GM23248 (cell line): Measurements from ENCODE around the gene LRRC7. TPM values are rescaled to one million over a fixed set of nuclear protein-coding genes. Genes with fewer than 3 reads are reported as not detected.

Experiments used
- DNase-seq: peaks from one replicate; pipeline ENCODE4 v3.0.0-alpha.2; 2015
- H2AFZ ChIP-seq: fragments of 200-600 bp; sonication (generic); 2 replicates; pipeline ENCODE4 v1.6.1; 2016; ENCODE audit warnings: antibody characterized with exemption
- H3F3A ChIP-seq: fragments of 200-600 bp; sonication (generic); 2 replicates; pipeline ENCODE4 v1.6.1; 2016; ENCODE audit warnings: mild to moderate bottlenecking, antibody characterized with exemption, mixed run types; ENCODE audit not compliant: insufficient read depth
- H3K27ac ChIP-seq: fragments of 200-600 bp; sonication (generic); 2 replicates; pipeline ENCODE4 v1.5.1; 2016; ENCODE audit warnings: mild to moderate bottlenecking
- H3K27me3 ChIP-seq: fragments of 200-600 bp; sonication (generic); replicated peaks from 2 replicates; pipeline ENCODE4 v1.6.1; 2016; ENCODE audit warnings: mild to moderate bottlenecking; ENCODE audit not compliant: insufficient read depth
- H3K36me3 ChIP-seq: fragments of 200-600 bp; sonication (generic); 2 replicates; pipeline ENCODE4 v1.6.1; 2016; ENCODE audit warnings: low read depth, mild to moderate bottlenecking
- H3K4me1 ChIP-seq: fragments of 200-600 bp; sonication (generic); 2 replicates; pipeline ENCODE4 v1.6.1; 2016; ENCODE audit warnings: mild to moderate bottlenecking; ENCODE audit not compliant: insufficient read depth
- H3K4me2 ChIP-seq: fragments of 200-600 bp; sonication (generic); one replicate; pipeline ENCODE4 v1.6.1; 2016; ENCODE audit warnings: mild to moderate bottlenecking; ENCODE audit not compliant: unreplicated experiment
- H3K4me3 ChIP-seq: fragments of 200-600 bp; sonication (generic); 2 replicates; pipeline ENCODE4 v1.5.1; 2016; ENCODE audit warnings: mild to moderate bottlenecking
- H3K79me2 ChIP-seq: fragments of 200-600 bp; sonication (generic); 2 replicates; pipeline ENCODE4 v1.6.1; 2016; ENCODE audit warnings: mild to moderate bottlenecking; ENCODE audit not compliant: insufficient read depth
- H3K9ac ChIP-seq: fragments of 200-600 bp; sonication (generic); 2 replicates; pipeline ENCODE4 v1.6.1; 2016; ENCODE audit warnings: mild to moderate bottlenecking
- H3K9me2 ChIP-seq: fragments of 200-600 bp; sonication (generic); 2 replicates; pipeline ENCODE4 v1.6.1; 2016; ENCODE audit warnings: mixed run types, mild to moderate bottlenecking, moderate library complexity; ENCODE audit not compliant: insufficient read depth
- H3K9me3 ChIP-seq: fragments of 200-600 bp; sonication (generic); one replicate; pipeline ENCODE4 v1.6.1; 2017; ENCODE audit warnings: low read depth
- H4K20me1 ChIP-seq: fragments of 200-600 bp; sonication (generic); 2 replicates; pipeline ENCODE4 v1.6.0; 2016; ENCODE audit not compliant: insufficient read depth
- EZH2 ChIP-seq: fragments of 200-600 bp; sonication (generic); IDR thresholded peaks from 2 replicates; pipeline ENCODE4 v1.6.1; 2018; ENCODE audit warnings: antibody characterized with exemption, mild to moderate bottlenecking; ENCODE audit not compliant: insufficient read depth, poor library complexity, severe bottlenecking
- EZH2phosphoT487 ChIP-seq: fragments of 200-600 bp; sonication (generic); IDR thresholded peaks from 2 replicates; pipeline ENCODE4 v1.6.1; 2018; ENCODE audit warnings: antibody characterized with exemption, moderate library complexity, mild to moderate bottlenecking, low read depth; ENCODE audit not compliant: insufficient read depth
- WGBS, 2 experiments: methylation state at CpG; one replicate each; pipeline ENCODE4 v1.1.6; 2015 to 2017; ENCODE audit warnings: low lambda C conversion rate in 2 of 2, low coverage in 1 of 2; ENCODE audit errors: missing lambda C conversion rate in 2 of 2; 5-methylcytosine and 5-hydroxymethylcytosine counted together
- in situ Hi-C: fragments of 300-500 bp; cut with MboI; formaldehyde crosslinking; loops from 2 replicates; pipeline ENCODE4 v1.15.0; 2020
- polyA plus RNA-seq: library from polyadenylated mRNA; unstranded; fragments of >200 nt; fragmentation: Nextera tagmentation; extraction: Ambion mirVana; gene quantifications from 2 replicates; pipeline ENCODE4 v1.2.1, GENCODE V29; 2016
- total RNA-seq: library from RNA; depleted of rRNA; stranded (reverse); fragments of >200 nt; shearing (Covaris generic); gene quantifications from 2 replicates; pipeline ENCODE4 v1.2.3, GENCODE V29; 2014

The LRRC7 gene
- total and polyA plus RNA-seq, 2 experiments from 2014 or later = 0.29 TPM; not detected in 1

DNA sequence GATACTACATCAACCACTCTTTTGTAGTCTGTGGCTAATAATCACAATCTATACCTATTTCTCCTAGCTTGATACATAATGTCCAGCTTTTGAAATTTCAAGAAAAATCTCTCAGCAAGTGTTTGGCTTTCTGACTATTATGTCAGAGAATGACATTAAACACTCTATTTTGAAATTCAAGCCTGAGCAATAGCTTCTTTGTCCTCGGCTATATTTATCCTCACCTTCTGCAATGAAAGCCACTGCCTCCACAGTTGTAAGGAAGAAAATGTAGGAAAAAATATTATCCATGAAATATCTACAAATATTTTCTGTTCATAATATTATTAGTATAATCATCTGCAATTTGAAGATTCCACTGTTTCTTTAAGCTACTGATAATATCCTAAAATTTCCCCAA lies 22.1 kb downstream of the LRRC7 start:
- 71 to 91% methylated on average over 1 of the region's 1 CpG for WGBS, 2 experiments
- H4K20me1 ChIP-seq = no peaks in the 10 kb centered on the region

DNA sequence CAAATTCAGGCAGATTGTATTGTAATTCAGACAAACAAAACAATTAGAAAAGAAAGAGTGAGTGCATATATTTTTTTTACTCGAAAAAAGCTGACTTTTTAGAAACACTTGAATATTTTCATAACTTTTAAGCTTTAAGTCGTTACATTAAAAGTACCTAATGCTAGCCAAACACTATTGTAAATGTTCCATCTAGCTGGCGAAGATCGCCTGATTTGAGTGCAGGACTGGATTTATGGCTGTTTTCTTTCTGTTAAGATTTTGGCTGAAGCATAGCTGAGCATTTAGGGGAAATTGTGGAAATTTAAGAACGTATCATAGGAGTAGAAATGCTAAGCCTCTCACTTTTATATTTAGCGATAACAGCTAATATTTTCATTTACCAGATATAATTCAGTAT lies 24.6 kb downstream of the LRRC7 start:
- Histone ChIP-seq H3K27ac (no peak overlapping the region), H3K9me3 (no peaks in the 10 kb centered on the region), H3K4me3 (no peak overlapping the region), H3F3A (no peaks in the 10 kb centered on the region), H3K4me2 (no peak overlapping the region), H2AFZ (no peak overlapping the region), H3K36me3 (no peaks in the 10 kb centered on the region), H3K9me2 (no peaks in the 10 kb centered on the region), H3K79me2 (no peaks in the 10 kb centered on the region), H3K4me1 (no peaks in the 10 kb centered on the region), H3K9ac (no peak overlapping the region), H4K20me1 (no peaks in the 10 kb centered on the region), H3K27me3 (no peaks in the 10 kb centered on the region)
- in situ Hi-C loops = no loop called here
- 62 to 67% methylated on average over 6 of the region's 6 CpGs for WGBS, 2 experiments
- DNase-seq = no peak
- no peak for TF ChIP-seq EZH2phosphoT487
- TF ChIP-seq EZH2 = no peak

More for the DNA sequence above, 22.1 kb downstream of the LRRC7 start:
- H3K4me1 ChIP-seq = no peaks in the 10 kb centered on the region
- no peaks in the 10 kb centered on the region for H3F3A ChIP-seq
- H3K9me3 ChIP-seq = no peaks in the 10 kb centered on the region
- TF ChIP-seq EZH2phosphoT487 = no peak
- no peak for TF ChIP-seq EZH2
- no peak overlapping the region for H3K9ac ChIP-seq
- H3K36me3 ChIP-seq = no peaks in the 10 kb centered on the region
- no peaks in the 10 kb centered on the region for H3K27me3 ChIP-seq
- in situ Hi-C loops = no loop called here
- no peak for DNase-seq
- no peaks in the 10 kb centered on the region for H3K79me2 ChIP-seq
- H3K4me3 ChIP-seq = no peak overlapping the region
- no peak overlapping the region for H3K27ac ChIP-seq
- no peak overlapping the region for H2AFZ ChIP-seq
- H3K4me2 ChIP-seq = no peak overlapping the region
- no peaks in the 10 kb centered on the region for H3K9me2 ChIP-seq

DNA sequence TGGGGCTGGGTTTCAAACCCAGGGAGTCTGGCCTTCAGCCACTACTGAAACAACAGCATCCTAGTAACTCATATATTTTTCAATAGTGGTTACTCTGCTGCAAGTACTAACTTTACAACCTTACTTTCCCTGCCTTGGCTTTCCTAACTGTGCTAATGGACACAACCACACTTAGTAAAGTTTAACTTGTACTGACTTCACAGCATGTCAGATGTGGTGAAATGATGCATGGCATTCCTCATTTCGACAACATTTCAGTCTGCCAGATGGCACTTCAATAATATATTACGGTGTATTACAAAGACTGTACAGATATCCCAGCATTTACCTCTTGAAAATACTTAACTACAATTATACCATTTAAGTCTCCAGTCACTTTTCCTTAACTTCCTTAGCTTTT lies 27.8 kb downstream of the LRRC7 start:
- Histone ChIP-seq H3K36me3 (no peaks in the 10 kb centered on the region), H3K4me3 (no peak overlapping the region), H3K9ac (no peak overlapping the region), H3K27me3 (no peaks in the 10 kb centered on the region), H3K79me2 (no peaks in the 10 kb centered on the region), H3K9me2 (no peaks in the 10 kb centered on the region), H2AFZ (no peak overlapping the region), H3K4me2 (no peak overlapping the region), H3K4me1 (no peaks in the 10 kb centered on the region), H3K9me3 (no peaks in the 10 kb centered on the region), H4K20me1 (no peaks in the 10 kb centered on the region), H3K27ac (no peak overlapping the region), H3F3A (no peaks in the 10 kb centered on the region)
- TF ChIP-seq EZH2 (no peak), EZH2phosphoT487 (no peak)
- DNase-seq = no peak
- in situ Hi-C loops = no loop called here
- WGBS, 2 experiments = 38 to 50% methylated on average over 2 of the region's 2 CpGs

DNA sequence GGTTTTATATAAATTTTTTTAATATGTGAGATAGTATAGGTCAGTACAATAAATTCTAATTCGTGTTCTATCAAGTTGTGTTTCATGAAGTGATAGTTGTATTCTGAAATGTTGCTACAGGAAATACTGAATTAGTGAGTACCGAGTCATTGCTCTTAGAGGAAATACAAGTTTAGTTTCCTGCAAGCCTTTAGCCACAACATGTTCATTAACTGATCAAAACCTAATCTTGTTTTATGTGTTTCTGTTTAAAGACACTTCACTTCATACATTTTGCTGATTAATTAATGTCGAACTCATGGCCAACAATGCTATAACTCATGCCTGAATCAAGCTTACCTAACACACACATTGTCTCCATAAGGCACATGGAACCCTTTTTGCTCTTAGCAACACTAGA lies 43.6 kb downstream of the LRRC7 start:
- Histone ChIP-seq H4K20me1 (no peaks in the 10 kb centered on the region), H3K9me3 (no peaks in the 10 kb centered on the region), H3K79me2 (no peaks in the 10 kb centered on the region), H3K9ac (no peak overlapping the region), H3K36me3 (no peaks in the 10 kb centered on the region), H3K9me2 (no peaks in the 10 kb centered on the region), H2AFZ (no peak overlapping the region), H3K4me2 (no peak overlapping the region), H3K27me3 (no peaks in the 10 kb centered on the region), H3K4me1 (no peaks in the 10 kb centered on the region), H3K27ac (no peak overlapping the region), H3K4me3 (no peak overlapping the region), H3F3A (no peaks in the 10 kb centered on the region)
- WGBS, 2 experiments = 42% methylated on average over 3 of the region's 3 CpGs
- no peak for DNase-seq
- in situ Hi-C loops = no loop called here
- TF ChIP-seq EZH2phosphoT487 = no peak
- no peak for TF ChIP-seq EZH2

DNA sequence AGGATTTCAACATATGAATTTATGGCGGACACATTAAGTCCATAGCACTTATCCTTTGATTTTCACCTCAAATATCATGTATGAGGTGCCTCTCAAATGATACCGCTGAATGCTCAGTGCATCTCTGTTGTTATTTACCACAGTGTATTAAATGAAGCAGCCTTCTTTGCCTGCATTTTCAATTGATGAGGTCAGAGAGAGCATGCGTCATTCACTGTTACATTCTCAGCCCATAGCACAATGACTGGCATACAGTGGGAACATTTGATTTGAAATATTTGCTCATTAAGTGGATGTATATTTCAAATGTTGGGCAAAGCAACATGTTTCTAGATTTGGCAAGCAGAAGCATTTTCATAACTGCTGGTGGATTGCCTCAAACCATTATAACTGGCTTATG lies 45.7 kb downstream of the LRRC7 start:
- Histone ChIP-seq H2AFZ (no peak overlapping the region), H3K27ac (no peak overlapping the region), H3K27me3 (no peaks in the 10 kb centered on the region), H3K36me3 (no peaks in the 10 kb centered on the region), H3F3A (no peaks in the 10 kb centered on the region), H3K79me2 (no peaks in the 10 kb centered on the region), H3K4me3 (no peak overlapping the region), H3K4me2 (no peak overlapping the region), H3K9me3 (no peaks in the 10 kb centered on the region), H4K20me1 (no peaks in the 10 kb centered on the region), H3K9ac (no peak overlapping the region), H3K4me1 (no peaks in the 10 kb centered on the region), H3K9me2 (no peaks in the 10 kb centered on the region)
- 76 to 84% methylated on average over 3 of the region's 3 CpGs for WGBS, 2 experiments
- TF ChIP-seq EZH2 (no peak), EZH2phosphoT487 (no peak)
- in situ Hi-C loops = no loop called here
- peak; percentile 1 for DNase-seq
